Stimulated activated CD4-positive, alpha-beta T cell treated with anti-CD3 and anti-CD28 coated beads, Interleukin-12 subunit alpha, Interleukin-12 subunit beta, amount 100 ng/mL, for 48 hours (primary cell): Measurements from ENCODE around the gene PLCG1.
"Not testable (repeated sequence)": the region's sequence is repeated elsewhere in the genome, so short reads cannot be mapped to it uniquely, and the experiment has no call there.

Source experiments
- DNase-seq, 3 donors: peaks; one replicate each; pipeline ENCODE4 v3.0.0-alpha.2; 2020; ENCODE audit warnings: low read depth in 2 of 3, low spot score in 1 of 3

Gene PLCG1

DNA sequence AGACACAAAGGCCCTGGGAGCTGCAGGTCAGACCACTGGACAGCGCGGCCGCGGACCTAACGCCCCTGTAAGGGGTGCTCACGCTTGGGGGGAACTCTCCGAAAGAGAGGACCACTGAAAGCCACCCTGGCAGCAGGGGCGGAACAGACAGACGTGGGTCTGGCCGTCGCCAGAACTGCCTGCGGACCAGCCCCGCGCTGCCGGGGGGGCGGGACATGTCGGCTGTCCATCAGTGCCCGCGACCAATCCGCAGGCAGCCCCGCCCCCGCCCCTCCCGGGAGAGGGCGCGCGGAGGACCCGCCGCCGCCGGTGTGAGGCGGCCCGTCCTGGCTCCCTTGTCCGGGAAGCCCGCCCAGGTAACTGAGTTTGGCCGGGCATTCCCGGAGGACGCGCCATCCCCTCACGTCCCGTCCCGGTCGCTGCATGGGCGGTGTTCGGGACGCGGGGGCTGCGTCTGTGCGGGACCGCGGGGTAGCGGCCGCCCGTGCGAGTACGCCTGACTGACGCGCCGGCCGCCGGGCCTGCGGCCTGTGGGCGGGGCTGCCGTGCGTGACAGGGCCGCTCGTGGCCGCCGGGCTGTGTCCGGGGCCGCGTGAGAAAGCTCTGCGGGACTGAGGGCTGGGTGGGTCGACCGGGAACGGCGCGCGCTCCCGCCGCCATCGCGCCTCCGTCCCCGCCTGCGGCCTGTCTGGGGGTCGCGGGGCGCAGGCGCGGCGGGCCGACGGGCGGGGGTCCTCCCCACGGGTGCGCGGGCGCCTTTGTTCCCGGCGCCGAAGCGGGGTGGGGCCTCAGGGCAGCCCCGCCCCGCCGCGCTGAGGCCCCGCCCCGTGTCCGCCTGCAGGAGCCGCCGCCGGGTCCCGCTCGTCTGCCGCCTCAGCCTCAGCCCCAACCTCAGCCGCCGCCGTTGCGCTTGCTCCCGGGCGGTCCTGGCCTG lies at the start of gene PLCG1:
PLCG1 (plus strand) TSS at position 864 of the 934 bp plus-strand sequence. CDS start 99 bp downstream, outside the sequence.
- peak; percentile 75 to 84 (median 78) for DNase-seq

DNA sequence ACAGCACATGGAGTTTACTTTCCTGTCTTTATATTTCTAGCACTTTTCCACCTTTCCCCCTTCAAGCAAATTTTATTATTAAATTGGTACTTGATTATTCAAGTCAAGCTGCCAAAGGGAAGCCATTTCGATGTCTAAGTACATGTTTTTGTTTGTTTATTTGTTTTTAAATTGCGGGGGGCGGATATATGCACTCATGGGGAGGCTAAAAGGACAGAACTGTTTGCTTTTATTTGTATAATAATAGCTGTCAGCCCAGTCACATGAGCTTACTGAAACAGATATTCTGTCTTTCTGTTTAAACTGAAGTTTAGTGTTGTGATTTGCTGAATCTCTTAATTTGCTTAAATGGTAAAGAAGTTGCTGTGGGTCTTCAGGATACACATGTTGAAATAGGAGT lies 49.6 kb upstream of the PLCG1 start:
- no peak for DNase-seq

DNA sequence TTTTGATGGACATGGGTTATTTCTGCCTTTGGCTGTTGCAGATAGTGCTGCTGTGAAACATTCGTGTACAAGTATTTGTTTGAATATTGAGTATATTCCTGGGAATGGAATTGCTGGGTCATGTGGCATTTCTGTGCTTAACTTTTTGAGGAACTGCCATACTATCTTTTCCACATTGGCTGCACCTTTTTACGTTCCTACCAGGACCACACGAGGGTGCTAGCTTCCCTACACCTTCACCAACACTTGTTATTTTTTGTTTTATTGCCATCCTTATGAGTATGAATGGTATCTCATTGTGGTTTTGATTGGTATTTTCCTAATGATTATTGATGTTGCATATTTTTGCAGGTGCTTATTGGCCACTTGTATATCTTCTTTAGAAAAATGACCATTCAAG lies 47.8 kb upstream of the PLCG1 start:
- no peak for DNase-seq

DNA sequence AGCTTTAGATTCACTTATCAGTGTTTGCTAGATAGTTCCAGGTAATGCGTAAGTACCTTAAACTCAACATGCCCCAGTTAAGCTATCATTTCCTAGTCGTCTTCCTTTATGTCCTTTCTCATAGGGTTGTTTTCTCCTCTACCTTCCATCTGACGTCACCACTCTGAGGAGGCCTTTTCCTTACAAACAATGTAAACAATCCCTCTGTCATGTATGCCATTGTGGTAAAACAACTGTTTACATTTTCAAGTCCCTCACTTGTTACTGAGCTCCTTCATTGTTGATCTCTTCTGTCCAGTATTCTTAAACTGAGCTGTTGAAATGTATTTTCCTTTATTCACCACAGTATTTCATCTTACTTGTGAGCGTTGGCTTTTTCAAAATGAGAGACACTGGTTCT lies 45.4 kb upstream of the PLCG1 start:
- no peak for DNase-seq

DNA sequence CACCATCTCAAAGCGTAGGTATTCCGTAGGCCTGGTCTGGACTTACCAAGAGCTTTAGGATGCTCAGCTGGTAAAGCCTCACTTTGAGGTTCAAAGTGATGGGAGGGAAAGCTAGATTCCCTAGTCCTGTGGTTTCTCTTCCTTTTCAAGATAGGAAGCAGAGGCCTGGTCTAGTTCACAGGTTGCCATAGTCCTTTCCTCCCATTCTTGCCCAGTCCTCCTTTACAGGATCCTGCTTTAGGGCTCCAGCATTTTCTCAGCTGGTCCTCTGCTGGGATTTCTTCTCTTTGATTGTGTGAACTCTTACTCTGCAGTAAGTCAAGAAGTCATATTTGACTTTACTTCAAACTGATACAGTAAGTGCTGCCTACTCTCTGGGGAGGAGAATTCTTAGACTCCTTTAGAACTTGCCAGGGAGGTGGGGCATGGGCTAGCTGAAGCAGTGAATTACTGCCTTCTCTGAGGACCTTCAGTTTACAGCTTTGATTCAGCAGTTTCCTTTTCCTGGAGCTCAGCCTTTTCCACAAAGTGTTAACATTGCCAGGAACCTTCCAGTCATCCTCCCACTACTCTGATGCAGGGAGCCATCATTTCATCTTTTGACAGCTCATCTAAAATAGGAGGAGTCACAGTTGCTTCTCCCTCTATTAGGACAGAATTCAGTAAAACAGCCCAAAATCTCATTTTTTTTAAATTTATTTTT lies 42.8 kb upstream of the PLCG1 start:
- peak in 2 of 3 donors; percentile 17 to 18 for DNase-seq

DNA sequence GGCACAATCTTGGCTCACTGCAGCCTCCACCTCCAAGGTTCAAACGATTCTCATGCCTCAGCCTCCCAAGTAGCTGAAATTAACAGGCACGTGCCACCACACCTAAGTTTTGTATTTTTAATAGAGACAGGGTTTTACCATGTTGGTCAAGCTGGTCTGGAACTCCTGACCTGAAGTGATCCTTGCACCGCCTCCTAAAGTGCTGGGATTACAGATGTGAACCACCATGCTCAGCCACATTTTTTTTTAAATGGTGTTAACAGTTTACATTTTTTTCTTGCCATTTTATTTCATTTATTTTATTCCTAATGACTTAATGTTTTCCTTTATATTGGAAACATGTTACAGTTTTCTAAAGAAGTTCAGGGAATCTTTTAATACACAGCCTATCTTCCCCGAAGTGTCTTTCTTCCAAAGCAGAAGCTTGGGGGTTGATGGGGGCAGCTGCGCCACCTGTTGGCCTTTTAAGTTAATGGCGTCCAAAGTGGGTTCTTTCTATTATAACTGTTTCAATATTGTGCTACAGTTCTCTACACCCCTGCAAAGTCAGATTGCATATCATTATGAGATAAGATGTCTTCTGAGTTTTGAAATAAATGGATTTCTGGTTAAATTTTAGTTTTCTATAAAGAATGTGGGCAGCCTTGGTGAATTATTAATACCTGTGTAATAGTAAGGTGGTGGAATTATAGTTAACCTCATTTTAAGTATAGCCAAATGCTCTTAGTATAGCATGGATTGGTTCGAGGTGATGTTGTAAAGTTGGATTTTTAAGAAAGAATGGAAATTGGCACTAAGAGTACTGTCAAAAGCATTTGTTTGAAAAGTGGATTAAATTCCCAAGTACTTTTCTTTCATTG lies 42.0 kb upstream of the PLCG1 start:
- peak in 2 of 3 donors; percentile 6 to 39 for DNase-seq

DNA sequence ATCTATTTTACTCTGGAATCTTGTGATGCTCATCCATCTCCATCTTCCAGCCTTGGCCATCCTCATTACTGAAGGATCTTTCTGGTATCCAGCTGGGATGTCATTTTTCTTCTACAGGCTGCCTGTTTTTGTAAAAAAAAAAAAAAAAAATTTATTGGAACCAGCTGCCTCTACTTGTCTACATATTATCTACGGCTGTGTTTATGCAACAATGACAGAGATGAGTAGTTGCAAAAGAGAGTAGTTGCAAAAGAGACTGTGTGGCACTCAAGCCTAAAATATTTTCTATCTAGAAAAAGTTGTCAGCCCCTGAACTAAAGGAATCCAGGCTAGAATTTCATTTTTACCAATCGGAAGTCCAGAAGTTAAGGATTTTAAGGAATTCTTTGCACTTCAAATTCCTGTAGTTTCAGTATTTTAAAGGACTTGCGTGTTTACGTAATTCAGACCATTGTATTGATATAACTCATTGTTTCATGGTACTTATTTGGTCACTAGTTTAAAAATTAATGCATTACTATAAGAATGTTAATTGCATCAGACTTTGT lies 38.6 kb upstream of the PLCG1 start:
- no peak for DNase-seq

DNA sequence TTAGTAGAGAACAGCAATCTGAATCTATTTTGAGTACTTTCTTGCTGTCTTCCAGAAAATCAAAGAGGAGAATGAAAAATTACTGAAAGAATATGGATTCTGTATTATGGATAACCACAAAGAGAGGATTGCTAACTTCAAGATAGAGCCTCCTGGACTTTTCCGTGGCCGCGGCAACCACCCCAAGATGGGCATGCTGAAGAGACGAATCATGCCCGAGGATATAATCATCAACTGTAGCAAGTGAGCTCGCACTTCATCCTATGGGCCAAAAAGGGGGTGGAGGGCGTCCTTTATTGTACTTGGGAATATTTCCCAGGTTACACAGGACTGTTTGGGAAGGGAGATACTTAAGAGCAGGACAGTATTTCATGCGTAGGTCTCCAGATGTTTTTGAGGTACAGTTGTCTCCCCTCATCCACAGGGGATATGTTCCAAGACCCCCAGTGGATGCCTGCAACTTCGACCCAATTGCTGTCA lies 37.3 kb upstream of the PLCG1 start:
- no peak for DNase-seq

DNA sequence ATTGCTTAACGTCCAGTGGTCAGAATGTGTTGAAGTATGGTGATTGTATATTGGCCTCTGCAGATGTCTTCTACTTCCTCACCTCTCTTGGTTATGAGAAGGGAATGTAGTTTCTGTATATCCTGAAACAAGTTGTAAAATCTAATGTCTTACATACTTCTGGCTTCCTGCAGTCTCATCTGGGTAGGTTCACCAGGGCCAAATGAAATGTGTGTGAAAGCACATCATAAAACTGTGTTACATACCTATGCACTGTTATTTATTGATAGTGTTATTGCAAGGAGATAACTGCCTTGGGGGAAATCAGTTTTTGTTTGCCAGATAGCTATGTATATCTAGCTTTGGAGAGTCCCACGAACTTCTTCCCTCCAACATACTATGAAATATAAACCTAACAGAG lies 35.7 kb upstream of the PLCG1 start:
- no peak for DNase-seq

DNA sequence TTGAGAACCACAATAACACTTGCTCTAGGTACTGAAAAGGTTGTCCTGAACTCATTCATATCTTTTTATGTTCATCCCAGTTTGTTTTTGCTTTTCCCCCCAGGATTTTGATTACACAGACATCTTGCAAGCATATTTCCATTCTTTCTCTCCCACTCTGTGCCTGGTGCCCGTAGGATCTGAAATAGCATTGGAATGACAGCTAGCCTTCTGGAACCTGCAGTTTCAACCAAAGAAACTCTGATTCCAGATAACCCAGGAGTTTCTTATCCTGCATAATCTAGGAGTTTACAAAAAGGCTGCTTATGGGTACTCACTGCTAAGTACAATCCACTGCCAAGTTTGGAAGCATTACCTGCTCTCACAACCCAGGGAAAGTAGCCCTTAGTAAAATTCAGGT lies 28.8 kb upstream of the PLCG1 start:
- DNase-seq, result no peak

DNA sequence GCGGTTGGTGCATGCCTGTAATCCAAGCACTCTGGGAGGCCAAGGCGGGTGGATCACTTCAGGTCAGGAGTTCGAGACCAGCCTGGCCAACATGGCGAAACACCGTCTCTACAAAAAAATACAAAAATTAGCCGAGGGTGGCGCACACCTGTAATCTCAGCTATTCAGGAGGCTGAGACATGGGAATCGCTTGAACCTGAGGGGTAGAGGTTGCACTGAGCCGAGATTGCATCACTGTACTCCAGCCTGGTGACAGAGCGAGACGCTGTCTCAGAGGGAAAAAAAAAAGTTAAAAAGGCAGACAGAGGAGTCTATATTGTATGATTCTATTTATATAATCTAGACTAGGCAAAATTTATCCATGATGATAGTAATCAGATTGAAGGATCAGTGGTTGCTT lies 27.3 kb upstream of the PLCG1 start:
- no peak for DNase-seq

DNA sequence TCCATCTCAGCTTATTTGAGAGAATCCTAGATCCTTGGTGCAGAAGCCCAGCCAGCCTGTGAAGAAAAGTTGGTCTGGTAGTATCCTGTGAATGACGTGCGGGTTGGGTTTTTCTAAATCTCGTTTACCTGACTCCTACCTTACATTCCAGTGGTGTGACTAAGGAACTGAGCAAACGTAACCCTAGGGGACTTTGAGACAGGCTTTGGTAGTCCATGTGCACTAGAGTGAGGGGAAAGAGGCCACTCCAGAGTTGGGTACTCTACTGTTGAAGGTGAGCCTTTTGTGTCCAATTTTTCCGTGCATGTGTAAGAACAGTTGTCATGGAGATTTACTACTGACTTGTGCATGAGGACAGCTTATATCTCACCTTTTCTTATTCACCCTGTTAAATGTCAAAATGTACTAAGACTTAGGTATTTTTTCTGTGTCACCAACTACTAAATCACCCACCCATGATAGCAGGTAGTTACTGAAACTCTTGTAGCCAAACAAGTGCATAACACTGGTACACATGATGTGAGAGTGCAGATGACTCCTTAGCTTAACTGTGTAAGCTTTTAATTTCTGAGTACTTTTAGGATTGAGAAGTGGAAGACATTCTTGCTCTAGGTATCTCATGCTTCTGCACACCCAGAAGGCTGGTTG lies 26.3 kb upstream of the PLCG1 start:
- DNase-seq, result no peak

DNA sequence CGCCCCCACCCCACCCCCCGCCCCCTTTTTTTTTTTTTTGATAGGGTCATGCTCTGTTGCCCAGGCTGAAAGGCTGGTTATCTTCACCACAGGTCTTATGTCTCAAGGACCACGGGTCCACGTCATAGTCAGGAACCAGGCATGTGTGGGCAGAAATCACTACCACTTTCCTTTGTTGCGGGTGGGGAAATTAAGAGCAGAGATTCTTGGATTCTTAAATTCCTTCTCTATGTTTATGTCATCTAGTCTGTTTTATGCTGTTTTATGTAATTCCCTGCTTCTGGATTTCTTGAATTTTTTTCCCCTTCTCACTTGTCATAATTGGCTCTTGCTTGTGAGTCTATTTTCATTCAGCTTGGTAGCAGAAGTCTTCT lies 25.8 kb upstream of the PLCG1 start:
- DNase-seq, result no peak

DNA sequence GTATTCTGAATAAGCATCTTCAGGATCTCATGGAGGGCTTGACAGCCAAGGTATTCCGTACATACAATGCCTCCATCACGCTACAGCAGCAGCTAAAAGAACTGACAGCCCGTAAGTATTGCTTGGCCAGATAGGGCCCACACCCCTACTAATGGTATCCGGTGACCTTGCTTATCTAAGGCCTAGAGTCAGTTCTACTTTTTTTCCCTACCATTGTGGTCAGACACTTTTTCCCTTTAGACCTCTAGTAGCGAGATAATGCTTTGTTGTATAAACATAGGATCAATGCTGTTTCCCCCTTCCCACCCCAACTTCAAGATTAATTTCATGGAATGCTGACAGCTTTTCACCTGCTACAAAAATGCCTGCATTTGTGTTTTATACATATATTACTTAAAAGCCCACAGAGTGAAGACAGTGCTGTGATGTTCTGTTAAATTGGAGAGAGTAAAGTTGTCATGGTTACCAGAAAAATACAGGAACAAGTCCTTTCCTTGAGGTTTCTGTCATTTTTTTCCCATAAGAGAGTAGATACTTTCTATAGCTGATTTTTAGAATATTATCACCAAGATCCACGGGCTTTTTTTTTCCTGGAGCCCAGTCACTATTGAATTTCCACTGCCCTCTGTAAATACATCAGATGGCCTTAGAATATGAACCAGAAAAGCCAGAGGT lies 20.9 kb upstream of the PLCG1 start:
- no peak for DNase-seq

DNA sequence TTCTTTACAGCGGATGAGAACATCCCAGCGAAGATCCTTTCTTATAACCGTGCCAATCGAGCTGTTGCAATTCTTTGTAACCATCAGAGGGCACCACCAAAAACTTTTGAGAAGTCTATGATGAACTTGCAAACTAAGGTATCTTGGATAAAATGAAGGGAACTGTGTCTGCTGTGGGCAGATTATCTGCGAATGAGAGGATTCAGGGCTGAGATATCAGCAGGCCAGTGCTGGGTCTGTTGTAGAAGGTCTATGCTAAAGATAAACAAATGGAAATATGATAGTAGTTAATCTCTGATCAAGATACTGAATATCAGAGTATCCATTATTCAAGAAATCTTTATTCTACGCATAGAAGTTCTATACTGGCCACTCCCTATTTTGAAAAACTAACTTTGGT lies 19.2 kb upstream of the PLCG1 start:
- DNase-seq, result not testable (repeated sequence)

DNA sequence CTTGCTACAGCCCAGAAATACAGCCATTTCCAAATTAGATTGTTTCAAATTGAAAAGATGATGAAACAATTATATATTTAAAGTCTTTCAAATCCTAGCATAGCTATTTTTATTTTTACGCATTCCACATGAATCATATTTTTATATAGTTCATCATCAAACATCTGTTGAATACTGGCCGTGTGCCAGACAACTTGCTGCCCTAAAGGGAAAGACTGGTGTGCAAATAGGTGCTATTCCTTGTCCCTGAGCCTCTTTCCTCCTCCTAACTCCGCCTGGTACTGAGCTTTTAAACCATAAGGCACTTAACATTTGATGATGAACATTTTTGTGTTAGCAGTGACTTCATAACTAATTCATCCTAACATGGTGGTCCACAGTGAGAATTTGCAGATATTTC lies 18.7 kb upstream of the PLCG1 start:
- no peak for DNase-seq

DNA sequence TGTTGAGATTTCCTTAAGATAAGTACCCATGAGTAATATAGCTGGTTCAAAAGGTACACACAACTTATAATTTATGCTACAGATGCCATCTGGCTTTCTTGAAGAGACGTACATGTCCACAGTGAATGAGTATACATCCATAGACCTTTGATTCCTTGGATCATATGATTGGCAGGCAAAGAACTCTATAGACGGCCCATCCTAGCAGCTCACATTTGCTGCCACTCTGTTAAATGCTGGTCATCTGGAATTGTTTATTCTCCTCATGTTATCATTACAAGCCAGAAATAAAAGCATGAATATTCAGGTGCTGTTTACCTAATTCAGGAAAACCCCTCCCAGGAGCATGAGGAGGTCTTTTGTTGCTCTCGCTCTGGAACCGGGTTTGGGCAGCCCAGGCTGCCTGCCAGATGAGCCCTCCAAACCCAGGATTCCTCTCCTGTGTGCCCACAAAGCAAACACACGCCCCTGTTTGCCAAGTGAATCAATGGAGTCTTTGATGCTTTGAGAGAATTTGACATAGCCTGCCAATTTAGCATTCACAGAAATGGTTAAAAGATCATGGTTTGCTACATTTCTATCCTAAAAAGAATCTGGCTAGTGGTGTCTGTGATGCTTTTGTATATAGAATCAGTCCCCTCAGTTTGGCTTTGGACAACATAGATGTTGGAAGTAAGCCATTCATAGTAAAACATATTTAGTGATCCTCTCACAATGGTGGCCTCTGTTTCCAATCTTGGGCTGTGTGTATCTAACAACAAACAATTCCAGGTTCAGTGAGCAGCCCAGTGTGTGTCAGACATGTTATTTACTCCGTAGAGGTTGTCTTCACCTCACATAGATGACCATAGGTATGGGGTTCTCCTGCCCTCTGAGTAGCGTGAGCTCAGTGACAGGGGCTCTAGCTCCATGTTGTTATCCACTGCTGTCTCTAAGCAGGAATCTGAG lies 17.5 kb upstream of the PLCG1 start:
- no peak for DNase-seq

DNA sequence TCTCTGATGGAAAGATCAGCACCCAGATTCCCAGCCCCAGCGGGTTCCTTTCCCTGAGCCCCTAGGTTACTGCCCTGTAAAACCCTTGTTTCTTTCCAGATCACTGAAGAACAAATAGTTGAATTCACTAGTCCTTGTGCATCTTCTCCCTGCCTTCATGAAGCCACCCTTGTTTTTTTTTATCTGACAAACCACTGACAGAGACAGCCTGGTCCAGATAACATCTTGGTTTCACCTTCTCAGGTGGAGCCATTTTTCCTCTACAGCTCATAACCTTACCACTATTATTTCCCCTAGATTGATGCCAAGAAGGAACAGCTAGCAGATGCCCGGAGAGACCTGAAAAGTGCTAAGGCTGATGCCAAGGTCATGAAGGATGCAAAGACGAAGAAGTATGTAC lies 15.9 kb upstream of the PLCG1 start:
- DNase-seq, result no peak

DNA sequence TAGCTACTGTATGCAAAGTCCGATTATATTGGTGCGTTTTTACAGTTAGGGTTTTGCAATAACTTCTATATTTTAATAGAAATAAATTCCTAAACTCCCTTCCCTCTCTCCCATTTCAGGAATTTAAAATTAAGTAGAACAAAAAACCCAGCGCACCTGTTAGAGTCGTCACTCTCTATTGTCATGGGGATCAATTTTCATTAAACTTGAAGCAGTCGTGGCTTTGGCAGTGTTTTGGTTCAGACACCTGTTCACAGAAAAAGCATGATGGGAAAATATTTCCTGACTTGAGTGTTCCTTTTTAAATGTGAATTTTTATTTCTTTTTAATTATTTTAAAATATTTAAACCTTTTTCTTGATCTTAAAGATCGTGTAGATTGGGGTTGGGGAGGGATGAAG lies 13.7 kb upstream of the PLCG1 start:
- DNase-seq, result no peak
